ENCODE results near the gene NUMA1. TPM values are rescaled to one million over a fixed set of nuclear protein-coding genes. Genes with fewer than 3 reads are reported as not detected.
A peak's percentile ranks its signal among the peaks of the same experiment; 100 is the strongest.

NUMA1 gene
- polyA plus RNA-seq, 3 donors, result 251 to 339 (median 285) TPM

- DNase-seq (ENCODE audit: extremely low read depth in 1 of 11, low read depth in 9 of 11, low spot score in 4 of 11), result peak in 8 of 11 donors; percentile 53 to 66 (median 59)
Observed at GRCh38 chr11:72041364-72042063, 38.8 kb downstream of the NUMA1 start.

- DNase-seq (ENCODE audit: extremely low read depth in 1 of 11, low read depth in 9 of 11, low spot score in 4 of 11), result peak; percentile 91 to 98 (median 95)
Observed at GRCh38 chr11:72040491-72041363, 39.6 kb downstream of the NUMA1 start.

GRCh38 chr11:72039856-72040401 is 40.4 kb downstream of the NUMA1 start:
- no peak for DNase-seq (ENCODE audit: extremely low read depth in 1 of 11, low read depth in 9 of 11, low spot score in 4 of 11)

GRCh38 chr11:72039031-72039855 is 41.1 kb downstream of the NUMA1 start:
- DNase-seq (ENCODE audit: extremely low read depth in 1 of 11, low read depth in 9 of 11, low spot score in 4 of 11), result no peak

- no peak for DNase-seq (ENCODE audit: extremely low read depth in 1 of 11, low read depth in 9 of 11, low spot score in 4 of 11)
Observed at GRCh38 chr11:72038491-72038890, 41.9 kb downstream of the NUMA1 start.

DNA sequence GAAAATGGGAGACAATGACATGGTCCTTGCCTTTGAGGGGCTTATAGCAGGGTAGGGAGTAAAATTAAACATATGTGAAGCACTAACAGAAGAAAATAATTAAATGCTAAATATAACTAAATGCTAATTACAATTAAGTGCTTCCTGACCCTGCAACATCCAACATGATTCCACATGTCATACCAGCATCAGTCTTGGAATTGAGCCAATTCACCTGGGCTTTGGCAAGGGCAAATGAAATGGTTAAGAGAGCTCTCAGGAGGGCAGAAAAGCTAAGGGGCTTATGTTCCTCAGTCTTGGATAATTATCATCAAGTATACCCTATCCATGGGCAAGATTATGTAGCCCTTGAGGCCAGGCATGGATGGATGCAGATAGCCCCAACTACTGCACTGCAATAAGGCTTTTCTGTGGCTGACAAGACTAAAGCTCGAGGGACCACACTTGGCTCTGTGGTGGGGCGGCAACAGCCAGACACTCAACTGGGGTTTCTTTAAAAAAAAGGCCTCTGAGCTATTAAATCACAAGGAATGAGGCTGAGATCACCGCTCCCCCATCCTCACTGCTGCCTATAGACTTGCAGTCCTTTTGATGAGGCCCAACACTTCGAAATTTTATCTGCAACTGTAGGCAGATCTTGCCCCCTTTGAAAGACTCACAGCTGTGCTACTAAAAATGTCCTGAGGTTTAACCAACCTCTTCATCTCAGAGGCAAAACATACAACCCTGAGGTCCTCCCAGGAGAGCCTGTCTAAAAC is 42.6 kb downstream of the NUMA1 start:
- no peak for DNase-seq (ENCODE audit: extremely low read depth in 1 of 11, low read depth in 9 of 11, low spot score in 4 of 11)

DNA sequence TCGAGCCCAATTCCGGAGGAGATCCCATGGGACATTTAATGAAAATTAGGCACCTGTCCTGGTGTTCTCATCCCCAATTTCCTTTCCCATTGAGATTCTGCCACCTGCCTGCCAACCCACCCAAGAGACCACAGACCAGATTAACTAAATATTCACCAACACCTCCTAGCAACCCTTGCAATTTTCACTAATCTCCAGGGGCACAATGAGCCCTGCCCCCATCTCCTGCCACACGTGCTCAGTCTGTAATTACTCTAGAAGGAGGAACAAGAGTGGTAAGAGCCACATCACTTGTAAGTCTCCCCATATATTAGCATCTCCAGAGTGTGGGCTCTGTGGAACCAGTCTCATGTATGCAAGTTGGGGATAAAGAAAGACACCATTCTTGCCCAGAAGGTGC is 43.7 kb downstream of the NUMA1 start:
- no peak for DNase-seq (ENCODE audit: extremely low read depth in 1 of 11, low read depth in 9 of 11, low spot score in 4 of 11)

GRCh38 chr11:72030472-72031045 is 49.8 kb downstream of the NUMA1 start:
- DNase-seq (ENCODE audit: extremely low read depth in 1 of 11, low read depth in 9 of 11, low spot score in 4 of 11), result no peak

- DNase-seq (ENCODE audit: extremely low read depth in 1 of 11, low read depth in 9 of 11, low spot score in 4 of 11), result no peak
Observed at GRCh38 chr11:72026090-72026489, 54.3 kb downstream of the NUMA1 start.

DNA sequence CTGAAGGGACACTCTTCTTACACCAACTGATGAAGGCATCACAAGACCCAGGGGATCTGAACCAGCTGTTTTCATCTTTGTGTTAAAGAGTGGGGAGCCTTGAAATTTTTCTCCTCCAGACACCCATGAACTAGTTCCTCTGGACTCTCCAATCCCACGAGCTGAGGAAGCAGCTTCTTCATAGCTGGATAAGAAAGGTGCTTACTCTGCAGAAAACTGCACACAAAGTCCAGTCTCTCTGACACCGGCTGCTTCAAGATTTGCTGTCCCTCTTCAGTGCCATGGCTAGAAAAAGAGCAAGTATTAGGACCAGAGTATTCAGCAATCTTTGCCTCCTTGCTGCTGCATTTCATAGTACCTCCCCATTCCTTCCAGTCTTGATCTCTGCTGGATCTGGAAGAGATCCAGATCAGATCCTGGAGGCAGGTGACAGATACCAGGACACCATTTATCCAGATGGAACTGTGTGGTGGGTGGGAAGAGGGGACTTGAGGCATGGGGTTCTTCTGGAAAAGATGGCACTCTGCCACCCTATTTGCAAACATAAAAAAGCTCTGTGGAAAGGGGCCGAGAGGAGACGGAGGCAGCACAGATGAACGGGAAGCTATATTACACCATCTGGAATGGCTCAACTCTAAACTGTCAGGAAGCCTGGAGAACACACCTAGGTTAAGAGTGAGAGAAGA is 56.1 kb downstream of the NUMA1 start:
- DNase-seq (ENCODE audit: extremely low read depth in 1 of 11, low read depth in 9 of 11, low spot score in 4 of 11), result no peak

GRCh38 chr11:72023335-72023734 is 57.0 kb downstream of the NUMA1 start:
- no peak for DNase-seq (ENCODE audit: extremely low read depth in 1 of 11, low read depth in 9 of 11, low spot score in 4 of 11)

DNA sequence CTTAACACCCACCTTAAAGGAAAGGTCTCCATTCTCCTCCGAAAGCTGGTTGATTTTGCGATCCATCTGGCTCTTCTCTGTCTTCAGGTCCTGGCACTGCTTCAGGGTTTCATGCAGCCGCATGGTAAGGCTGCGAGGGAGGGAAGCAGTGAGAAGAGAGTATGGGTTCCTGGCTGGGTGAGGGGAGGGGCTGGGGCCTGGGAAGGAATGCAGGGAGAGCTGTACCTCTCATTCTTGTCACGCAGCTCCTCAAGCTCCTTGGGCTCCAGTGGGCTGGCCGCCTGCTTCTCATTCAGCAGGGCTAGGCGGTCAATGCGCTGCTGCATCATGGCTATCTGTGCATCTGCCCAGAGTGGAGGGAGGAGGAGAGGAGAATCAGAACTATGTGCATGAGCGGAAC is 62.2 kb downstream of the NUMA1 start:
- DNase-seq (ENCODE audit: extremely low read depth in 1 of 11, low read depth in 9 of 11, low spot score in 4 of 11), result no peak

DNA sequence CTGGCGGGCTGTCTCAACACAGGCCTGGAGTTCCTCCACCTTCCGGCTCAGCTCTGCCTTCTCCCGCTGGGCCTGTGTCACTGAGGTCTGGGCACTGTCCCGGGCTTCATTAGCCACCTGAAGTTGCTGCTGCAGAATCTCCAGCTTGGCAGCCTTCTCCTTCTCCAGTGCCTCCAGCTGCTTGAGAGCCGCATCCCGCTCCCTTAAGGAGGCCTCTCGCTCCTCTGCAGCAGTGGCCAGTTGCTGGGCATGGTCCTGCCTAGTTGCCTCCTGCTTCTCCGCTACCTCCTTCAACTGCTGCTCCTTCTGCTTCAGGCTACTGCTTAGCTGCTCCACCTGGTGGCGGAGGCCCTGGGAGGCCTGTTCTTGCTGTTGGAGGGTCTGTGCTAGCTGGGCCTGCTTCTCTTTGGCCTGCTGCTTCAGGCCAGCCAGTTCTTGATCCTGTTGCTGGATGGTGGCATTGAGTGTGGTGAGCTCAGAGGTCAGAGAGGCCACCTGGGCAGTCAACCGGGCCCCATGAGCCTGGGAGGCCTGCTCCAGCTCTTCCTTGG is 64.8 kb downstream of the NUMA1 start:
- DNase-seq (ENCODE audit: extremely low read depth in 1 of 11, low read depth in 9 of 11, low spot score in 4 of 11), result no peak

- DNase-seq (ENCODE audit: extremely low read depth in 1 of 11, low read depth in 9 of 11, low spot score in 4 of 11), result no peak
Observed at GRCh38 chr11:72014761-72015320, 65.5 kb downstream of the NUMA1 start.

GRCh38 chr11:72013765-72014711 is 66.3 kb downstream of the NUMA1 start:
- no peak for DNase-seq (ENCODE audit: extremely low read depth in 1 of 11, low read depth in 9 of 11, low spot score in 4 of 11)
